HG03378 (cell line): ENCODE results near the gene LIN9.

Experiments
- ATAC-seq: cut with Tn5 transposase; IDR thresholded peaks from one replicate; pipeline ENCODE4 v1.9.1; 2021; ENCODE audit warnings: mild to moderate bottlenecking, moderate library complexity; ENCODE audit not compliant: unreplicated experiment

Gene LIN9

GRCh38 chr1:226181996-226182714, 126.8 kb downstream of the LIN9 start:
- no peak for ATAC-seq
